IMR-90 (cell line): ENCODE data around the gene CPNE4. TPM values are rescaled to one million over a fixed set of nuclear protein-coding genes. Genes with fewer than 3 reads are reported as not detected.

Experiments used
- ATAC-seq: fragments of 200-7000 bp; cut with Tn5 transposase; 2 replicates; pipeline ENCODE4 v1.9.1; 2020; ENCODE audit warnings: low read depth, mild to moderate bottlenecking, moderate library complexity
- BruUV-seq: library from RNA; stranded (reverse); fragments of 400-500 nt; replicated peaks from 2 replicates; lab custom pipeline; 2021; lab: Mats Ljungman, UMichigan
- CTCF ChIA-PET: fragments of 300-600 bp; formaldehyde crosslinking; extraction: SDS; loops from one replicate; lab custom pipeline; 2021; ENCODE audit warnings: antibody characterized with exemption; lab: Yijun Ruan, JAX
- POLR2A ChIA-PET: fragments of 300-600 bp; sonication (Branson Sonifier 250); formaldehyde crosslinking; loops from one replicate; lab custom pipeline; 2022; ENCODE audit warnings: antibody characterized with exemption; ENCODE audit not compliant: unreplicated experiment; lab: Charles Lee
- DNase-seq: peaks from one replicate; pipeline ENCODE4 v3.0.0; 2013
- H2AFZ ChIP-seq: replicated peaks from 2 replicates; pipeline ENCODE3; 2013; ENCODE audit warnings: low read length, mild to moderate bottlenecking; ENCODE audit not compliant: poor library complexity
- H2AK5ac ChIP-seq: 2 replicates; pipeline ENCODE4 v1.6.1; 2013; ENCODE audit warnings: low read depth, low read length, inconsistent platforms
- H2AK9ac ChIP-seq: replicated peaks from 2 replicates; pipeline ENCODE3; 2013; ENCODE audit warnings: mild to moderate bottlenecking, low read depth, low read length, moderate library complexity; ENCODE audit not compliant: poor library complexity
- H2BK120ac ChIP-seq: 2 replicates; pipeline ENCODE4 v1.6.1; 2013; ENCODE audit warnings: low read depth, low read length, inconsistent platforms
- H2BK15ac ChIP-seq: 3 replicates; pipeline ENCODE4 v1.6.1; 2013; ENCODE audit warnings: low read depth, low read length, inconsistent platforms
- H2BK20ac ChIP-seq: 2 replicates; pipeline ENCODE4 v1.6.1; 2013; ENCODE audit warnings: low read depth, mild to moderate bottlenecking, inconsistent platforms, low read length, moderate library complexity
- H2BK5ac ChIP-seq: 2 replicates; pipeline ENCODE4 v1.6.1; 2013; ENCODE audit warnings: mild to moderate bottlenecking, low read depth, low read length, inconsistent platforms; ENCODE audit not compliant: poor library complexity, severe bottlenecking
- H3K14ac ChIP-seq: replicated peaks from 2 replicates; pipeline ENCODE4 v1.6.1; 2013; ENCODE audit warnings: low read depth, low read length, inconsistent platforms
- H3K18ac ChIP-seq: 2 replicates; pipeline ENCODE4 v1.6.1; 2013; ENCODE audit warnings: low read depth, low read length, control low read depth
- H3K23ac ChIP-seq: 2 replicates; pipeline ENCODE4 v1.6.1; 2013; ENCODE audit warnings: low read depth, low read length, inconsistent platforms
- H3K27ac ChIP-seq: 2 replicates; pipeline ENCODE4 v1.5.1; 2013; ENCODE audit warnings: mild to moderate bottlenecking, control low read depth, low read length; ENCODE audit not compliant: insufficient read depth
- H3K27me3 ChIP-seq: 2 replicates; pipeline ENCODE4 v1.6.1; 2013; ENCODE audit warnings: low read length; ENCODE audit not compliant: control insufficient read depth, insufficient read depth
- H3K36me3 ChIP-seq: 2 replicates; pipeline ENCODE4 v1.6.1; 2013; ENCODE audit warnings: low read length, mixed read lengths; ENCODE audit not compliant: control insufficient read depth, insufficient read depth
- H3K4ac ChIP-seq: 2 replicates; pipeline ENCODE4 v1.6.1; 2013; ENCODE audit warnings: low read depth, low read length, inconsistent platforms
- H3K4me1 ChIP-seq: 2 replicates; pipeline ENCODE4 v1.6.1; 2013; ENCODE audit warnings: low read length, mixed read lengths; ENCODE audit not compliant: control insufficient read depth, insufficient read depth
- H3K4me2 ChIP-seq: 2 replicates; pipeline ENCODE4 v1.6.1; 2013; ENCODE audit warnings: low read depth, mild to moderate bottlenecking, control low read depth, low read length, moderate library complexity
- H3K4me3 ChIP-seq: 2 replicates; pipeline ENCODE4 v1.5.1; 2013; ENCODE audit warnings: low read depth, mild to moderate bottlenecking, control low read depth, low read length, moderate library complexity; ENCODE audit not compliant: insufficient read depth
- H3K56ac ChIP-seq: 2 replicates; pipeline ENCODE4 v1.6.1; 2013; ENCODE audit warnings: low read length, inconsistent platforms; ENCODE audit not compliant: insufficient read depth; ENCODE audit errors: extremely low read depth
- H3K79me1 ChIP-seq, 2 experiments: 2 replicates each; pipeline ENCODE4 v1.6.1; 2013; ENCODE audit warnings: low read length in 2 of 2, inconsistent platforms in 1 of 2, low read depth in 1 of 2
- H3K9ac ChIP-seq: 2 replicates; pipeline ENCODE4 v1.6.1; 2013; ENCODE audit warnings: low read depth, low read length, control low read depth
- H3K9me1 ChIP-seq: 2 replicates; pipeline ENCODE4 v1.6.1; 2013; ENCODE audit warnings: low read length, inconsistent platforms; ENCODE audit not compliant: insufficient read depth
- H3K9me3 ChIP-seq: 2 replicates; pipeline ENCODE4 v1.6.1; 2013; ENCODE audit warnings: low read length; ENCODE audit not compliant: control insufficient read depth, insufficient read depth
- H4K20me1 ChIP-seq: 2 replicates; pipeline ENCODE4 v1.6.1; 2013; ENCODE audit warnings: low read length, inconsistent platforms; ENCODE audit not compliant: insufficient read depth
- H4K5ac ChIP-seq: 2 replicates; pipeline ENCODE4 v1.6.1; 2013; ENCODE audit warnings: mild to moderate bottlenecking, low read depth, low read length, control low read depth
- H4K8ac ChIP-seq, 2 experiments: 2 replicates each; pipeline ENCODE4 v1.6.1; 2013; ENCODE audit warnings: low read depth in 2 of 2, low read length in 2 of 2, control low read depth in 1 of 2, inconsistent platforms in 1 of 2
- H4K91ac ChIP-seq: 2 replicates; pipeline ENCODE4 v1.6.1; 2013; ENCODE audit warnings: low read depth, low read length, inconsistent platforms; ENCODE audit not compliant: insufficient read depth
- BHLHE40 ChIP-seq: fragments of 150-350 bp; IDR thresholded peaks from 2 replicates; pipeline ENCODE4 v1.6.1; 2016; ENCODE audit warnings: mild to moderate bottlenecking, low read depth, low read length
- CEBPB ChIP-seq: IDR thresholded peaks from 2 replicates; pipeline ENCODE4 v1.6.1; 2012; ENCODE audit warnings: low read depth, low read length, improper control_type of control experiment
- CHD1 ChIP-seq: IDR thresholded peaks from 2 replicates; pipeline ENCODE4 v1.6.1; 2012; ENCODE audit warnings: low read depth, low read length, improper control_type of control experiment
- CTCF ChIP-seq: conservative IDR thresholded peaks from 2 replicates; pipeline ENCODE4 v1.5.1; 2012; ENCODE audit warnings: mild to moderate bottlenecking, low read depth, low read length, improper control_type of control experiment
- ELK1 ChIP-seq: fragments of 150-350 bp; IDR thresholded peaks from 2 replicates; pipeline ENCODE4 v1.6.1; 2016; ENCODE audit warnings: low read depth, mild to moderate bottlenecking, low read length, moderate library complexity, borderline replicate concordance
- MAZ ChIP-seq: IDR thresholded peaks from 2 replicates; pipeline ENCODE4 v1.6.1; 2012; ENCODE audit warnings: low read depth, mild to moderate bottlenecking, low read length, improper control_type of control experiment, moderate library complexity, borderline replicate concordance
- MXI1 ChIP-seq: IDR thresholded peaks from 2 replicates; pipeline ENCODE4 v1.6.1; 2012; ENCODE audit warnings: low read depth, mild to moderate bottlenecking, low read length, moderate library complexity, borderline replicate concordance
- NFE2L2 ChIP-seq: fragments of 150-350 bp; IDR thresholded peaks from 2 replicates; pipeline ENCODE4 v1.6.1; 2016; ENCODE audit warnings: low read depth, mild to moderate bottlenecking, low read length
- POLR2A ChIP-seq: IDR thresholded peaks from 2 replicates; pipeline ENCODE4 v1.6.1; 2012; ENCODE audit warnings: mild to moderate bottlenecking, low read depth, low read length
- RAD21 ChIP-seq: IDR thresholded peaks from 2 replicates; pipeline ENCODE4 v1.6.1; 2012; ENCODE audit warnings: low read length, improper control_type of control experiment
- RCOR1 ChIP-seq: IDR thresholded peaks from 2 replicates; pipeline ENCODE4 v1.6.1; 2012; ENCODE audit warnings: mild to moderate bottlenecking, low read length, improper control_type of control experiment; ENCODE audit not compliant: insufficient replicate concordance
- RFX5 ChIP-seq: IDR thresholded peaks from 2 replicates; pipeline ENCODE4 v1.8.0; 2012; ENCODE audit warnings: low read depth, mild to moderate bottlenecking, low read length, moderate library complexity
- SMC3 ChIP-seq: fragments of 150-350 bp; IDR thresholded peaks from 2 replicates; pipeline ENCODE4 v1.6.1; 2016; ENCODE audit warnings: low read depth, mild to moderate bottlenecking, antibody characterized with exemption, low read length, moderate library complexity
- USF2 ChIP-seq: fragments of 150-350 bp; IDR thresholded peaks from 2 replicates; pipeline ENCODE4 v1.6.1; 2017; ENCODE audit warnings: mild to moderate bottlenecking, antibody characterized with exemption, low read length, low read depth
- WGBS, 2 experiments: methylation state at CpG; one replicate each; pipeline versions ENCODE4 v1.1.5 to v1.1.7; 2013; ENCODE audit warnings: missing lambda C conversion rate in 2 of 2; ENCODE audit not compliant: insufficient read length in 1 of 2; ENCODE audit errors: extremely low coverage in 2 of 2; 5-methylcytosine and 5-hydroxymethylcytosine counted together
- dilution Hi-C: fragments of 300-500 bp; cut with HindIII; formaldehyde crosslinking; loops from one replicate; pipeline ENCODE4 v1.14.3; 2018; ENCODE audit warnings: low sequenced_read_pairs; ENCODE audit not compliant: unreplicated experiment
- in situ Hi-C: fragments of 300-500 bp; cut with MboI; formaldehyde crosslinking; loops from 3 replicates; pipeline ENCODE4 v1.14.3; 2019; ENCODE audit warnings: low sequenced_read_pairs, inconsistent platforms, mixed read lengths
- intact Hi-C: fragments of 100-400 bp; cut with micrococcal nuclease; formaldehyde crosslinking; loops from 2 replicates; pipeline ENCODE4 v1.10.0; 2022
- polyA plus RNA-seq, 3 experiments: library from polyadenylated mRNA; depleted of rRNA; stranded (reverse); fragments of >200 nt; gene quantifications; 2 replicates each; pipeline ENCODE4 v1.2.3, GENCODE V29; 2012; ENCODE audit warnings: low replicate concordance in 1 of 3
- total RNA-seq: library from RNA; depleted of rRNA; stranded (reverse); fragments of >200 nt; gene quantifications from 2 replicates; pipeline ENCODE4 v1.2.3, GENCODE V29; 2012

The CPNE4 gene
- total and polyA plus RNA-seq, 2 of the 4 experiments (the other 2 are of a cell fraction): not detected

GRCh38 chr3:131636266-131636775 is 398.5 kb downstream of the CPNE4 start:
- CTCF ChIA-PET: no interaction called here
- in situ Hi-C loops: no loop called here

More at GRCh38 chr3:131636266-131636775, 398.5 kb downstream of the CPNE4 start:
- Histone ChIP-seq H2AFZ (no peak overlapping the region), H3K9me1 (no peaks in the 10 kb centered on the region), H3K18ac (no peak overlapping the region), H4K91ac (no peak overlapping the region), H2BK15ac (no peak overlapping the region), H3K23ac (no peak overlapping the region), H3K27me3 (no peaks in the 10 kb centered on the region), H3K56ac (no peak overlapping the region), H4K20me1 (no peaks in the 10 kb centered on the region), H3K4me2 (no peak overlapping the region), H2BK120ac (no peak overlapping the region), H2BK5ac (no peak overlapping the region), H4K5ac (no peak overlapping the region), H2AK9ac (no peak overlapping the region), H4K8ac (no peak overlapping the region), H2BK20ac (no peak overlapping the region), H2AK5ac (no peak overlapping the region), H3K4ac (no peak overlapping the region), H3K14ac (no peak overlapping the region), H3K36me3 (no peaks in the 10 kb centered on the region), H3K79me1 (no peaks in the 10 kb centered on the region), H3K4me1 (no peaks in the 10 kb centered on the region), H3K27ac (no peak overlapping the region), H3K9ac (no peak overlapping the region), H3K9me3 (no peaks in the 10 kb centered on the region), H3K4me3 (no peak overlapping the region)
- 85% methylated on average over 2 of the region's 4 CpGs; no CpG with 5 or more reads in 1 of the 2 experiments for WGBS, 2 experiments
- POLR2A ChIA-PET: no interaction called here
- no TSS peak for BruUV-seq
- ATAC-seq: no peak
- intact Hi-C loops (no loop called here), dilution Hi-C loops (no loop called here)
- TF ChIP-seq CTCF: no peak
- TF ChIP-seq CEBPB: no peak
- no peak for TF ChIP-seq RFX5
- TF ChIP-seq POLR2A: no peak
- no peak for TF ChIP-seq CHD1
- no peak for TF ChIP-seq RAD21
- TF ChIP-seq NFE2L2: no peak
- TF ChIP-seq RCOR1: no peak
- no peak for TF ChIP-seq USF2
- TF ChIP-seq MXI1: no peak
- TF ChIP-seq BHLHE40: no peak
- TF ChIP-seq ELK1: no peak
- TF ChIP-seq MAZ: no peak
- no peak for TF ChIP-seq SMC3
- DNase-seq: no peak
